ENCODE results near the gene OPRD1. TPM values are rescaled to one million over a fixed set of nuclear protein-coding genes. Genes with fewer than 3 reads are reported as not detected.

OPRD1 gene
- total and polyA plus RNA-seq, 2 of the 4 experiments (the other 2 are of a cell fraction): under 0.01 TPM; not detected in 1

Small RNAs within 50 kb of the gene (microRNA-seq; reads per million reads assigned to microRNA genes)
- gene RF00019 (ENCODE audit: insufficient read depth, insufficient read length): not detected

Small RNAs within 50 kb of the gene (small RNA-seq; reads per million reads assigned to genes)
- gene RF00019: 0 reads per million in 5 experiments

Other genes with a start within 250 kb of the OPRD1 start
- gene RAB42, start 219.9 kb upstream of the OPRD1 start, total RNA-seq (2012; rRNA removed): 0.83 and 0.90 TPM in 2 replicates
- 0.36 and 0.77 TPM in 2 replicates for gene RAB42, start 219.9 kb upstream of the OPRD1 start, polyA plus RNA-seq (2012; rRNA removed)
- gene TAF12, start 169.1 kb upstream of the OPRD1 start, total RNA-seq (2012; rRNA removed): 31.7 and 39.7 TPM in 2 replicates
- 25.1 and 28.8 TPM in 2 replicates for gene TAF12, start 169.1 kb upstream of the OPRD1 start, polyA plus RNA-seq (2012; rRNA removed)
- gene RNU11, start 163.6 kb upstream of the OPRD1 start, total RNA-seq (2012; rRNA removed): under 0.01 TPM in 1 of 2 replicates, not detected in the other
- not detected in 2 replicates for gene RNU11, start 163.6 kb upstream of the OPRD1 start, polyA plus RNA-seq (2012; rRNA removed)
- 7.9 and 8.6 TPM in 2 replicates for gene GMEB1, start 143.4 kb upstream of the OPRD1 start, total RNA-seq (2012; rRNA removed)
- 6.2 and 7.1 TPM in 2 replicates for gene GMEB1, start 143.4 kb upstream of the OPRD1 start, polyA plus RNA-seq (2012; rRNA removed)
- 88.3 and 94.3 TPM in 2 replicates for gene YTHDF2, start 75.2 kb upstream of the OPRD1 start, total RNA-seq (2012; rRNA removed)
- gene YTHDF2, start 75.2 kb upstream of the OPRD1 start, polyA plus RNA-seq (2012; rRNA removed): 50.0 and 50.5 TPM in 2 replicates
- 8.1 and 10.0 TPM in 2 replicates for gene EPB41, start 102.4 kb downstream of the OPRD1 start, total RNA-seq (2012; rRNA removed)
- 3.1 and 4.6 TPM in 2 replicates for gene EPB41, start 102.4 kb downstream of the OPRD1 start, polyA plus RNA-seq (2012; rRNA removed)